K562 (cell line): ENCODE data around the gene PAX5. TPM values are rescaled to one million over a fixed set of nuclear protein-coding genes. Genes with fewer than 3 reads are reported as not detected.

ENCODE experiments used
- ATAC-seq: fragments of 200-7000 bp; cut with Tn5 transposase; 3 replicates; pipeline ENCODE4 v1.9.1; 2020; ENCODE audit warnings: moderate library complexity
- BruUV-seq: library from RNA; stranded (reverse); fragments of 400-500 nt; replicated peaks from 2 replicates; lab custom pipeline; 2021; lab: Mats Ljungman, UMichigan
- CTCF ChIA-PET: fragments of 300-600 bp; formaldehyde crosslinking; extraction: SDS; loops from one replicate; lab custom pipeline; 2021; ENCODE audit warnings: low intra/inter-chr PET ratio; lab: Yijun Ruan, JAX
- POLR2A ChIA-PET: fragments of 300-600, 350-650 bp; sonication (Branson Sonifier 250); formaldehyde crosslinking; extraction: SDS; loops from one replicate; lab custom pipeline; 2021; ENCODE audit warnings: antibody characterized with exemption, inconsistent platforms; lab: Yijun Ruan, JAX
- DNase-seq, 4 experiments: peaks; one replicate each; pipeline versions ENCODE4 v3.0.0 to v3.0.0-alpha.2; 2011 to 2018; ENCODE audit warnings: low spot score in 3 of 4, mixed read lengths in 3 of 4; ENCODE audit errors: extremely low read depth in 1 of 4
- FAIRE-seq: peaks from 2 replicates; lab custom pipeline; 2011; peaks lifted over from hg19 to GRCh38; lab: Jason Lieb, UNC
- H2AFZ ChIP-seq: 2 replicates; pipeline ENCODE4 v1.6.0; 2011; ENCODE audit warnings: low read depth, low read length, control low read depth, inconsistent platforms
- H3K27ac ChIP-seq: fragments of 200-600 bp; 3 replicates; pipeline ENCODE4 v1.8.0; 2011; ENCODE audit warnings: low read depth, mild to moderate bottlenecking, control low read depth, inconsistent platforms, low read length, moderate library complexity, mixed read lengths; ENCODE audit errors: extremely low read depth
- H3K27me3 ChIP-seq, 2 experiments: fragments of 300-600 bp in 1 of 2; 2 replicates in 1 of 2; 3 replicates in 1 of 2; pipeline versions ENCODE4 v1.6.0 to v1.8.0; 2011; ENCODE audit warnings: inconsistent platforms in 2 of 2, low read length in 2 of 2, mild to moderate bottlenecking in 1 of 2, mixed read lengths in 1 of 2, moderate library complexity in 1 of 2; ENCODE audit not compliant: control insufficient read depth in 2 of 2, insufficient read depth in 2 of 2
- H3K36me3 ChIP-seq: fragments of 300-600 bp; 3 replicates; pipeline ENCODE4 v1.8.0; 2011; ENCODE audit warnings: mild to moderate bottlenecking, low read length, inconsistent platforms; ENCODE audit not compliant: control insufficient read depth, insufficient read depth
- H3K4me1 ChIP-seq, 2 experiments: fragments of 200-600 bp in 1 of 2; replicated peaks in 1 of 2; 2 replicates in 1 of 2; 3 replicates in 1 of 2; pipeline versions ENCODE4 v1.5.1 to v1.8.0; 2011; ENCODE audit warnings: inconsistent platforms in 2 of 2, low read length in 2 of 2, mild to moderate bottlenecking in 1 of 2, mixed read lengths in 1 of 2, moderate library complexity in 1 of 2; ENCODE audit not compliant: control insufficient read depth in 2 of 2, insufficient read depth in 2 of 2
- H3K4me2 ChIP-seq: 2 replicates; pipeline ENCODE4 v1.6.1; 2011; ENCODE audit warnings: low read length, control low read depth, inconsistent platforms, mixed read lengths; ENCODE audit not compliant: insufficient read depth
- H3K4me3 ChIP-seq: fragments of 200-600 bp; sonication (generic), shearing (Covaris generic); 2 replicates; pipeline ENCODE4 v1.5.1; 2016; ENCODE audit warnings: control low read depth, inconsistent platforms
- H3K79me2 ChIP-seq: fragments of 200-600 bp; 3 replicates; pipeline ENCODE4 v1.8.0; 2011; ENCODE audit warnings: low read length, inconsistent platforms; ENCODE audit not compliant: control insufficient read depth, insufficient read depth
- H3K9ac ChIP-seq, 2 experiments: 2 replicates each; pipeline versions ENCODE4 v1.6.0 to v1.6.1; 2011; ENCODE audit warnings: low read depth in 2 of 2, low read length in 2 of 2, control low read depth in 1 of 2, inconsistent platforms in 1 of 2, mild to moderate bottlenecking in 1 of 2, mixed read lengths in 1 of 2; ENCODE audit not compliant: insufficient read depth in 1 of 2
- H3K9me1 ChIP-seq: one replicate; pipeline ENCODE4 v1.6.0; 2011; ENCODE audit warnings: inconsistent platforms, mild to moderate bottlenecking, low read length, moderate library complexity; ENCODE audit not compliant: control insufficient read depth, insufficient read depth
- H3K9me3 ChIP-seq: replicated peaks from 2 replicates; pipeline ENCODE4 v1.5.1; 2011; ENCODE audit warnings: low read depth, low read length, inconsistent platforms; ENCODE audit not compliant: control insufficient read depth, insufficient read depth
- H4K20me1 ChIP-seq: replicated peaks from 2 replicates; pipeline ENCODE4 v1.6.1; 2011; ENCODE audit warnings: low read length, inconsistent platforms, mixed read lengths; ENCODE audit not compliant: control insufficient read depth, insufficient read depth
- CGGBP1 ChIP-seq: fragments of 250-450 bp; sonication (Bioruptor Pico); IDR thresholded peaks from 2 replicates; pipeline ENCODE4 v1.9.0; 2021; ENCODE audit warnings: mild to moderate bottlenecking
- CREM ChIP-seq: IDR thresholded peaks from 2 replicates; pipeline ENCODE4 v1.6.1; 2014; ENCODE audit warnings: antibody characterized with exemption, low read depth
- EHMT2 ChIP-seq: fragments of 450-650 bp; IDR thresholded peaks from 2 replicates; pipeline ENCODE4 v1.6.1; 2018; ENCODE audit warnings: antibody characterized with exemption
- ETS2 ChIP-seq: IDR thresholded peaks from 2 replicates; pipeline ENCODE4 v1.6.1; 2016; ENCODE audit warnings: borderline replicate concordance, missing genetic modification characterization, mild to moderate bottlenecking, moderate library complexity, missing compliant biosample characterization; ENCODE audit not compliant: poor library complexity, severe bottlenecking
- GABPB1 ChIP-seq: sonication (generic); formaldehyde crosslinking; IDR thresholded peaks from 2 replicates; pipeline ENCODE4 v1.8.0; 2022; ENCODE audit warnings: mild to moderate bottlenecking, missing genetic modification reagents
- HDGF ChIP-seq: fragments of 450-650 bp; IDR thresholded peaks from 2 replicates; pipeline ENCODE4 v1.6.1; 2016
- NRF1 ChIP-seq, 2 experiments: fragments of 450-650 bp; IDR thresholded peaks in 1 of 2; conservative IDR thresholded peaks in 1 of 2; 2 replicates each; pipeline ENCODE4 v1.6.1; 2014; ENCODE audit warnings: mild to moderate bottlenecking in 2 of 2
- TEAD2 ChIP-seq: fragments of 450-650 bp; IDR thresholded peaks from 2 replicates; pipeline ENCODE4 v1.6.1; 2016; ENCODE audit warnings: missing genetic modification characterization, control low read depth, missing compliant biosample characterization
- ZNF445 ChIP-seq: fragments of 250-450 bp; sonication (Bioruptor Pico); IDR thresholded peaks from 2 replicates; pipeline ENCODE4 v1.4.0; 2020; ENCODE audit warnings: low read depth, mild to moderate bottlenecking, moderate library complexity
- WGBS: fragments of 100-300 bp; shearing (Covaris generic); methylation state at CpG from one replicate; pipeline ENCODE4 v1.1.6; 2016; ENCODE audit warnings: low coverage, mixed read lengths; ENCODE audit not compliant: insufficient coverage; ENCODE audit errors: missing lambda C conversion rate; 5-methylcytosine and 5-hydroxymethylcytosine counted together
- in situ Hi-C: fragments of 300-500 bp; cut with MboI; formaldehyde crosslinking; loops from 4 replicates; pipeline ENCODE4 v1.15.0; 2018; ENCODE audit warnings: inconsistent platforms, mixed read lengths
- intact Hi-C: fragments of 100-400 bp; cut with micrococcal nuclease; formaldehyde crosslinking; loops from 2 replicates; pipeline ENCODE4 v1.14.2; 2022
- polyA plus RNA-seq, 8 experiments: library from polyadenylated mRNA; depleted of rRNA in 4 of 8; stranded (reverse) in 5 of 8; unstranded in 3 of 8; fragments of >200 nt; fragmentation: Nextera tagmentation in 2 of 8; fragmentation: Illumina TruSeq in 1 of 8; extraction: Ambion mirVana in 2 of 8; extraction: Trizol in 1 of 8; gene quantifications; 2 replicates each; pipeline versions ENCODE4 v1.2.1 to v1.2.3, GENCODE V29; 2011 to 2014; ENCODE audit warnings: inconsistent platforms in 1 of 8, missing spikeins in 1 of 8
- total RNA-seq, 7 experiments: library from RNA; depleted of rRNA in 6 of 7; stranded (reverse); fragments of >200 nt in 6 of 7; fragmentation: Illumina TruSeq in 2 of 7; extraction: Trizol in 2 of 7; gene quantifications; 2 replicates each; pipeline versions ENCODE4 v1.2.1 to v1.2.3, GENCODE V29; 2011 to 2021; ENCODE audit warnings: low replicate concordance in 1 of 7

The PAX5 gene
- total and polyA plus RNA-seq, 9 of the 15 experiments (the other 6 are each of a cell fraction or from before 2014, with no cell fraction given): 0.03 to 0.09 TPM; not detected in 7

- Histone ChIP-seq H3K79me2 (no peaks in the 10 kb centered on the region), H3K36me3 (no peaks in the 10 kb centered on the region), H3K27ac (no peak overlapping the region), H2AFZ (no peak overlapping the region), H4K20me1 (no peaks in the 10 kb centered on the region), H3K9me3 (no peaks in the 10 kb centered on the region), H3K4me3 (no peak overlapping the region), H3K4me1 (no peaks in the 10 kb centered on the region), H3K4me2 (no peak overlapping the region), H3K27me3 (peaks cover 0 to 37% of the 10 kb centered on the region in 2 experiments; a peak in 2 of 5 replicates), H3K9ac (no peak overlapping the region), H3K9me1 (no peaks in the 10 kb centered on the region)
- ATAC-seq (no peak), FAIRE-seq (no peak), DNase-seq (no peak)
- POLR2A ChIA-PET: interaction anchor here (0.8 kb wide), 1 partner anchor 9 kb away, joined by 3 read pairs; no protein-coding TSS in a partner anchor
- CTCF ChIA-PET: no interaction called here
- BruUV-seq: no TSS peak
- in situ Hi-C loops: no loop called here
- WGBS: 0% methylated on average over 9 of the region's 9 CpGs
- intact Hi-C loops: no loop called here
- TF ChIP-seq CGGBP1 (CRISPR knock-in tag) (no peak), HDGF (no peak), ETS2 (tag) (no peak), TEAD2 (tag) (no peak), GABPB1 (CRISPR knock-in tag) (no peak), ZNF445 (CRISPR knock-in tag) (no peak), NRF1 (conservative IDR thresholded peaks at IDR 0.05 in 1 of 2, IDR thresholded peaks at IDR 0.05 in 1 of 2) (no peak), EHMT2 (no peak), CREM (no peak)
Measured at GRCh38 chr9:36935768-36936497, 98.1 kb downstream of the PAX5 start.
